Activated T-cell treated with anti-CD3 and anti-CD28 coated beads, Interleukin-2, amount 50 U/mL, for 4 hours (primary cell): ENCODE measurements around the gene NOTCH4. TPM values are rescaled to one million over a fixed set of nuclear protein-coding genes. Genes with fewer than 3 reads are reported as not detected.
"Not testable (repeated sequence)": the region's sequence is repeated elsewhere in the genome, so short reads cannot be mapped to it uniquely, and the experiment has no call there.

Experiments used
- ATAC-seq, 2 donors: fragments of 200-7000 bp; cut with Tn5 transposase; one replicate each; pipeline ENCODE4 v1.10.0; 2021
- DNase-seq: peaks from one replicate; pipeline ENCODE4 v3.0.0-alpha.2; 2020
- H3K27me3 Mint-ChIP-seq: one replicate; pipeline ENCODE4 v1.8.0; 2021; ENCODE audit warnings: low read depth, mixed read lengths
- H3K36me3 Mint-ChIP-seq: one replicate; pipeline ENCODE4 v1.8.0; 2022; ENCODE audit warnings: mixed read lengths; ENCODE audit not compliant: insufficient read depth
- H3K4me1 Mint-ChIP-seq: one replicate; pipeline ENCODE4 v1.8.0; 2021; ENCODE audit warnings: low read depth, mixed read lengths
- H3K4me3 Mint-ChIP-seq: one replicate; pipeline ENCODE4 v1.8.0; 2021; ENCODE audit warnings: mild to moderate bottlenecking, moderate library complexity, mixed read lengths
- H3K9me3 Mint-ChIP-seq: one replicate; pipeline ENCODE4 v1.8.0; 2021; ENCODE audit warnings: mixed read lengths
- total RNA-seq, 3 donors: library from RNA; stranded (reverse); gene quantifications; one replicate each; pipeline ENCODE4 v1.2.1, GENCODE V29; 2021

Gene NOTCH4
- total RNA-seq, 3 donors from 2014 or later, result 0.40 to 0.58 (median 0.43) TPM

DNA sequence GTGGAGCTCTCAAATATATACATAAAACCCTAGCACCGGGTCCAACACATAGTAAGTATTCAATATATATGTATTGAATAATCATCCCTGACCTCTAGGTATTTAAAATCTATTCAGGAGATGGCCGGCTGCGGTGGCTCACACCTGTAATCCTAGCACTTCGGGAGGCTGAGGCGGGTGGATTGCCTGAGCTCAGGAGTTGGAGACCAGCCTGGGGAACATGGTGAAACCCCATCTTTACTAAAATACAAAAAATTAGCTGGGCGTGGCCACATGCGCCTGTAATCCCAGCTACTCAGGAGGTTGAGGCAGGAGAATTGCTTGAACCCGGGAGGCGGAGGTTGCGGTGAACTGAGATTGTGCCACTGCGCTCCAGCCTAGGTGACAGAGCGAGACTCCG lies 30.8 kb downstream of the NOTCH4 start:
- peaks cover 60% of the 10 kb centered on the region for H3K4me1 Mint-ChIP-seq

DNA sequence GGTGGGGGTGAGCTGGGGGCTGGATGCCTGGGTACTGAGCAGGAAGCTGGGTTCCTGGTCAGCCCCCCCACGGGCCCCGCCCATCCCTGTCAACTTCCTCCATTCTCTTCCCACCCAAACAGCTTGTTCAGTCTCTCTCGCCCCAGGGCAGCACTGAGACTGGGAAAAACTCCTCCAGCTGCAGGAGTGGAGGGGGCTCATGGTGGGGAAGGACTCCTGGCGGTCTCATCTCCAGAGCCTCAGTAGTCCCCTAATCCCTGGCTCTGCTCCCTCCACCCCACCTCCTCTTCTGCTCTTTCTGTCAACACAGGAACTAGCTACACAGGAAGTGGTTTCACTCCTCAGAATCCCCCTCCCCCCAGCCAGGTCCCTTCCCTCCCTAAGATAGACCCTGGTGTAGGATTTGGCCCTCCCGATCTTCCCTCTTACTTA lies 31.2 kb downstream of the NOTCH4 start, which contains the start of gene GPSM3:
TSS of gene GPSM3 (minus strand) at position 36 of the 432 bp plus-strand sequence. CDS start 130 bp downstream, outside the sequence.
- no peak for ATAC-seq

More for the DNA sequence above, 30.8 kb downstream of the NOTCH4 start:
- H3K4me3 Mint-ChIP-seq, result peak overlapping the region; percentile 92
- not testable (repeated sequence) for H3K36me3 Mint-ChIP-seq, DNase-seq, H3K9me3 Mint-ChIP-seq, H3K27me3 Mint-ChIP-seq, ATAC-seq

DNA sequence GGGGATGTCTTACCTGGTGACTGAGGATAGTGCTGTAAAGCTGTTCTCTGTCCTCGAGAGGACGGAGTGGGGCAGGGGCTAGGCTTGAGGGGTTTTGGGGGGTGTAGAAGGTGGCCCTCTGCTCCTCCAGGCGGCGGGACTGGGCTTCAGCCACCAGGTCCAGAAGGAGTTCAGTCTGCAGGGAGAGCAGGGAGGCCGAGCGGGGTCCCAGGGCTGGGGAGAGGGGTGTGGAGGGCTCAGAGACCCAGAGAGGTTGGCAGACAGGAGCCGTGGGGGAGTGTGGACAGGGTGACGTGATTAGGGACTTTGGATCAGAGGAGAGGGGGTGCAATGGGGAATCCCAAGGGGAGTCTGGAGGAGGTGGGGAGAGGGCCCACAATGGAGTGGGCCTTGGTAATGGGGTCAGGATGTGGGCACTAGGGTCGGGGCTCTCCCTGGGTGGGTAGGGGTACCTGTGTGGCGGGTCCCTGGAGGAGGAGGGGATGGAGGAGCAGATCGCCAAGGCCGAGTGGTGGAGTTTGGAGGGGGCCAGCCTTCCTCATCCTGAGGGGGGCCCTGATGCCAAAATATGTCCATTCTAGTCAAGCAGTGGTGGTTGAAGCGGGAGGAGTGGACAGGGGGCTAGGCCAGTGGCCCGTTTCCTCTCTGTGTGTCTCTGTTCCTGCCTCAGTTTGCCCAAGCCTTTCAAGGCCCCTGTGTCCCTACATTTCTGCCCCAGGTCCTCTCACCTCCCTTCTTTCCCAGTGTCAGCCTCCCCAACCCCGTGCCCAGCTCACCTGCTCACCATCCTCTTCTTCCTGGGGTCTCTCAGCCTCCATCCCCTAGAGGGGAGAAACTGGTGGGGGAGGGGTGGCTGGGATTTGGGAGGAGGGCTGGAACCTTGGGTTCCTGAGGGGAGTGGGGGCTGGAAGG lies 31.9 kb downstream of the NOTCH4 start:
- no peak for ATAC-seq
- no peaks in the 10 kb centered on the region for H3K9me3 Mint-ChIP-seq
- H3K36me3 Mint-ChIP-seq, result peaks cover 9% of the 10 kb centered on the region
- peak overlapping the region; percentile 92 for H3K4me3 Mint-ChIP-seq
- H3K27me3 Mint-ChIP-seq, result no peaks in the 10 kb centered on the region
- H3K4me1 Mint-ChIP-seq, result peaks cover 70% of the 10 kb centered on the region
- DNase-seq, result no peak

More for the DNA sequence above, 31.2 kb downstream of the NOTCH4 start, which contains the start of gene GPSM3:
- Mint-ChIP-seq H3K9me3 (no peaks in the 10 kb centered on the region), H3K4me1 (peaks cover 65% of the 10 kb centered on the region), H3K36me3 (peaks cover 4% of the 10 kb centered on the region), H3K27me3 (no peaks in the 10 kb centered on the region), H3K4me3 (peak within 1 kb of the TSS; percentile 92)
- DNase-seq, result peak; percentile 25

DNA sequence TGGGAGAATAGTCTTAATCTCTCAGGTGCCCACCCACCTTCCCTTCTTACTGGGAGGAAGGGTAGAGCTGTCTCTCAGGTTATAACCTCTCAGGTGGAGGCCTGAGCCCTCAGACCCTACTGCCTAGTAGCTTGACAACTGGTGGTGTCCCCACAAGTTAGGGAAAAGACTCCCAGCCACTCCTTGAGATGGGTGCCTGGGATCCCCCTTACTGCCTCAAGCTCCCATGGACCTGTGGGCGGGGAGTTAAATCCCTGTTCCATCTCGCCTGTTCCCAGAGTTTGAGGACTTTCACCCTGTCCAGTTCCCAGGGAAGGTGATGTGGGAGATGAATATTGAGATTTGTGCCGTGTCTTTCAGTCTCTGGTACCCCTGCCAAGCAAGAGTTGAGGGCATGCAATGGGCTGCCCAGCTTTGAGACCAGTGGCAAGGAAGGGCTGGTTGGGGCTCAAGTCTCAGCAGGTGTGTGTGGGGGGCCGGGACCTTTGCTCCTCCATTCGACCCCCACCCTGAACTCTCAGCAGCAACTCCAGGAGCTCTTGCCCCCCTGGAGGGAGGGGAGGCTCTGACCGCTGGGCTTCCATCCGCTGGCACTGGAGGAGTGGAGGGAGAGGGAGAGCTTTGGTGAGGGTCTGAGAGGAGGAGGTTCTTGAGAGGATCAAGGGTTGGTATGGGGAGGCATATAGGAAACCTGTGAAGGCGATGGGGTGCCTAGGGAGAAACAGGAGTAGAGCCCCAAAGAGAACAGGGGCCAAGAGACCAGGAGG lies 32.8 kb downstream of the NOTCH4 start:
- no peak for DNase-seq
- H3K36me3 Mint-ChIP-seq, result peaks cover 13% of the 10 kb centered on the region
- peak overlapping the region; percentile 92 for H3K4me3 Mint-ChIP-seq
- peaks cover 72% of the 10 kb centered on the region for H3K4me1 Mint-ChIP-seq
- H3K27me3 Mint-ChIP-seq, result no peaks in the 10 kb centered on the region
- no peaks in the 10 kb centered on the region for H3K9me3 Mint-ChIP-seq
- no peak for ATAC-seq

DNA sequence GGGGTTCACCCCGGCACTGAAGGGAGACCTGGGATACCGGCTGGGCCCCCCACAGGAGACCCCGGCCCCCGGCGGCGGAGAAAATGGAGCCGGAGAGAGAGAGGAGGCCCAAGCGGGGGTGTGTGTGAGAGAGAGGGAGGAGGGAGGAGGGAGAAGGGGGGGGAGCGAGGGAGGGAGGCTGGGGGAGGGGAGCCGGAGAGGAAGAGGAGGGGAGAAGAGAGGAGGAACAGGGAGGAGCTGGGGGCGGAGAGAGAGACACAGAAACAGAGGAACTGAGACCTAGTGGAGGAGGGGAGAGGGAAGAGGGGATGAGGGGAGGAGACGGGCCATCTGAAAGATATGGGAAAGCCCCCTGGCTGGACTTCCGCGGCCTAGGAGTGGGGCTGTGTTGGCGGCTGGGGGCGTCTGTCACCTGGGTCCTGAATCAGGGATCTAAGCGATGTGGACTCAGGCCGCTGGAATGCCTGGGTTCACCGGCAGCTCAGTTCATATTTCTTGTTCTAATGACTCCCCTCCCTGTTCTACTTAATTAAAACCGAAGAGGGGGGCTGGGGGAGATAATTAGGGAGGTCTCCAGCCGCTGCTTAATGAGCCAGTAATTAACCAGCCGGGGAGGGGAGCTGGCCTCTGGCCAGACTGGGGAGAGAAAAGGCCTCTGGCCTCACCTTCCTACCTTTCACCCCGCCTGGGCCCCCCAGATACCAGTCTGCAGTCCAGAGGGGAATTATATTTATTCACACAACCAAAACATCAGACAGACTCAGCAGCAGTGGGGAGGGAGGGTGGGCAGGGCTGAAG lies 33.6 kb downstream of the NOTCH4 start, which contains the start of gene PBX2:
TSS of gene PBX2 (minus strand) at position 149 of the 798 bp plus-strand sequence. CDS start 287 bp downstream, outside the sequence.
- ATAC-seq (peak; percentile 55 to 69), DNase-seq (peak; percentile 83)

DNA sequence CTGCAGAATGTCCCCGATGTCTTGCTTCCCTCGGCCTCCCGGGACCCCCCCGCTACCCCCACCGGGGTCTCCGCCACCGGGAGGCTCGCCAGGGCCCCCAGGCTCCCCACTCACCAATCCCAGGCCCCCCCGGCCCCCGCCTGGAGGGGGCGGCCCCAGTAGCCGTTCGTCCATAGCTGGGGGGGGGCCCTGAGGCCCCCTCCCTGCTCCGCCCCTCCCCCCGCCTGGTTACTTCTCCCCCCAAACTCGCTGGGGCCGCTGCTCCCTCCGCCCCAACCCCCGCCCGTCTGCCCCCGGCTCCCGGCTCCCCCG lies 34.2 kb downstream of the NOTCH4 start:
- Mint-ChIP-seq H3K27me3 (no peaks in the 10 kb centered on the region), H3K9me3 (no peaks in the 10 kb centered on the region), H3K4me1 (peaks cover 72% of the 10 kb centered on the region), H3K4me3 (peak overlapping the region; percentile 88), H3K36me3 (peaks cover 19% of the 10 kb centered on the region)
- DNase-seq (no peak), ATAC-seq (no peak)

More for the DNA sequence above, 33.6 kb downstream of the NOTCH4 start, which contains the start of gene PBX2:
- Mint-ChIP-seq H3K9me3 (no peaks in the 10 kb centered on the region), H3K4me1 (peaks cover 78% of the 10 kb centered on the region), H3K36me3 (peaks cover 19% of the 10 kb centered on the region), H3K4me3 (peak within 1 kb of the TSS; percentile 92), H3K27me3 (no peaks in the 10 kb centered on the region)

DNA sequence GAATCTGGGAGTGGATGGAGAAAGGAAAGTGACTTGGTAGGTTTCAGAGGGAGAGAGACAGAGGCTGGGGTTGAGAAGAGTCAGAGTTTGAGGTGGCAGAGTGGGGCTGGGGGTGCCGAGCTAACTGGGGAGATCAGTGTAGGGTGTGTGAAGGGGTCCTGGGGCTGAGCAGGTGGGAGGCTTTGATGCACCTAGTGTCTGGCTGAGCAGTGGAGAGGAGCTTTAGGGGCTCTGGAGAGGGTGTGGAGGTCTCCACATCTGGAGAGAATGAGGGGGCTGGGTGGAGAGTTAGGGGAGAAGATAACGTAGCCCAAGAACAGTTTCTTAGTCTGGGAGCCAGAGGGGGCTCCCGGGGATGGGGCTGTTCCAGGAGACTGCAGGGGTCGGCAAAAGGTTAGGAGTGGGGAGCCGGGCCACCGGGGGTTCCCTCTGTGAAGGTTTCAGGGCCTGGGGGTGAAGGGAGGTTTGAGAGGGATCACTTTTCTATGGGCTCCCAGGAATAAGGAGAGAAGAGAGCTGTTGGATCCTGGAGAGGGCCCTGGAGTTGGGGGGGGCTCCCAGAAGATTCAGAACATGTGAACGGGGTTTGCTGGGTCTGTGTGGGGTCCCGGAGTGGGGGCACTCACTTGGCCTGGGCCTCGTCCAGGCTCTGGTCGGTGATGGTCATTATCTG lies 34.7 kb downstream of the NOTCH4 start:
- H3K9me3 Mint-ChIP-seq, result no peaks in the 10 kb centered on the region
- H3K4me3 Mint-ChIP-seq, result peak overlapping the region; percentile 88

DNA sequence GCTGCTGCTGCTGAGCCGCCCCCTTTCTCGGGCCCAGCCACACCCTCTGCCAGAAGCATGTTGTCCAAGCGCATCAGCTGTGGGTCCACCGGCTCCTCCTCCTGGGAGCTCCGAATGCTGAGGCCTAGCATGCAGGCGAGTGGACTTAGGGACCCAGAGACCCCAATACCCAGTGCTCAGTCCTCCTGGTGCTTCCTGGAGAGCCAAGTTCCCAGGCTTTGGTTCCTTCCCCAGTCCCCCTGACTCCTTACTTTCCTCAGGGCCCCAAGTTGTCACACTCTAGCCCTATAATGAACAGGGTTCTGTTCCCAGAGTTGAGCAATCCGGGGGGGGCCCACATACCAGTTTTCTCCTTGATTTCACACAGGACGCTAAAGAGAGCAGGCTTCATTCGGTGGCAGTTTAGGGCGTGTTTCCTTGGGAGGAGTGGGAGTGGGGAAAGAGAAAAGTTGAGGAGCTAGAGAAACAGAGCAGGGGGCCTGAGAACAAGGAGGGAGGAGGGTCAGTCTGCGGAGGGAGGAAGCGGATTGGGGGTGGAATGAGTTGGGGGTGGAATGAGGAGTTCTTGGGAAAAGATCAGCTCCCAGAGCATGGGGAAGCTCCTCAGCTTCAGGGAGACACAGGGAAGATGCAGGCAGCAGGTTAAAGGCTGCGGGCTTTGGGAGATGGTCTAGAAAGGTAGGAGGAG lies 35.3 kb downstream of the NOTCH4 start:
- peak overlapping the region; percentile 88 for H3K4me3 Mint-ChIP-seq
- H3K36me3 Mint-ChIP-seq, result peaks cover 19% of the 10 kb centered on the region
- no peaks in the 10 kb centered on the region for H3K9me3 Mint-ChIP-seq
- H3K4me1 Mint-ChIP-seq, result peaks cover 65% of the 10 kb centered on the region
- ATAC-seq, result no peak
- no peak for DNase-seq
- no peaks in the 10 kb centered on the region for H3K27me3 Mint-ChIP-seq

More for the DNA sequence above, 34.7 kb downstream of the NOTCH4 start:
- Mint-ChIP-seq H3K36me3 (peaks cover 19% of the 10 kb centered on the region), H3K4me1 (peaks cover 69% of the 10 kb centered on the region), H3K27me3 (no peaks in the 10 kb centered on the region)
- DNase-seq (no peak), ATAC-seq (no peak)

DNA sequence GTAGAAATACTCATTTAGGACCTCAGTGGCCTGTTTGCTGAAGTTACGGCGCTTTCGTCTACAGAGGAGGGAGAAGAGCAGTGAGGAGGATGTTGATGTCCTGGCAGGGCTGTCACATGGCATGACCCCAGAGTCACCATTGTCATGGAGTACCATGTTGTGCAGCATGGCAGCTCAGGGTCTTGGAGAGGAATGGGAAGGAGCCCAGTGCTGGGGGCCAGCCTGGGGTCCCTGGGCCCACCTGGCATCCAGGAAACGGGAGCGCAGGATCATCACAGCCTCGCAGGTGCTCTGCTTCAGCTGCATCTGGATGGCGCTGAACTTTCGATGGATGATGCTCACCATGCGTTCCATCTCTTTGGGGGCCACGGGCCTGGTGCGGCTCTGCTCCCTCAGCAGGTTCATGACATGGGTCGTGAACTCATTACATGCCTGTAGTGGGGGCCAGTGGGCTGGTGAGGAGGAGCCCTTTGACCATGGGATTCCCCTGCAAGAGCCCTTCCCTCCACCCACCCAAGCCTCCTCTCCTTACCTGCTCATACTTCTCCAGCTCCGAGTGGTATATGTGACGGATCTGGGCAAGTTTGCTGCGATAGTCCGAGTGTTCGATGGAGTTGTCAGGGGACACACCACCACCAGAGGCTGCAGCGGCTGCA lies 36.0 kb downstream of the NOTCH4 start:
- Mint-ChIP-seq H3K4me3 (peak overlapping the region; percentile 88), H3K4me1 (peaks cover 62% of the 10 kb centered on the region), H3K36me3 (peaks cover 19% of the 10 kb centered on the region)
- ATAC-seq, H3K27me3 Mint-ChIP-seq, H3K9me3 Mint-ChIP-seq, DNase-seq: not testable (repeated sequence)

DNA sequence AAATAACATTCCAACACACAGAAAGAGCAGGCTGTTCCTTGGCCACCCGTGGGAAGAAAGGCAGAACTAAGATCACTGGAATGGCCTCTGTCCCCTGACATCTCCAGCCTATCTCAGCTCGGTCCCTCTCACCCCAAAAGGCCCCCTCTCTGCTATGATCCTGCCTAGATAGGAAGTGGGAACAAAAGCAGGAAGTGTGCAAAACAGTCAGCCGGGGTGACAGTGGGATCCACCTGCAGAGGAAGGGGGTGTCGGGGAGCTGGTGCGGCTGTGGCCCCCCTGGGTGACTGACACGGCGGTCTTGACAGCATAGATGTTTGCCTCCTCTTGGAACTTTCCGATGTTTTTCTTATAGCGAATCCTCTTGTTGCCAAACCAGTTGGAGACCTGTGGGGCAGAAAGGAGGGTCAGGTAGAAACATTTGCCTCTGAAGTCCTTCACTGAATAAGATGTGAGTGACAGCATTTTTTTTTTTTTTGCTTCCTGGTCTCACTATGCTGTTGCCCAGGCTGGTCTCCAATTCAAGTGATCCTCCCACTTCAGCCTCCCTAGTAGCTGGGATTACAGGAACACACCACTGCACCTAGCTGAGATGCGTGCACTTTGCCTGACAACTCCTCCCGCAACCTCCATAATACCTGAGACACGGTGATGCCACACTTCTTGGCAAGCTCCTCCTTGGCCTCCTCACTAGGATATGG lies 36.7 kb downstream of the NOTCH4 start:
- ATAC-seq, result no peak
- peaks cover 62% of the 10 kb centered on the region for H3K4me1 Mint-ChIP-seq
- no peak for DNase-seq
- H3K27me3 Mint-ChIP-seq, result no peaks in the 10 kb centered on the region
- peaks cover 21% of the 10 kb centered on the region for H3K36me3 Mint-ChIP-seq
- H3K4me3 Mint-ChIP-seq, result peak overlapping the region; percentile 17
- no peaks in the 10 kb centered on the region for H3K9me3 Mint-ChIP-seq

DNA sequence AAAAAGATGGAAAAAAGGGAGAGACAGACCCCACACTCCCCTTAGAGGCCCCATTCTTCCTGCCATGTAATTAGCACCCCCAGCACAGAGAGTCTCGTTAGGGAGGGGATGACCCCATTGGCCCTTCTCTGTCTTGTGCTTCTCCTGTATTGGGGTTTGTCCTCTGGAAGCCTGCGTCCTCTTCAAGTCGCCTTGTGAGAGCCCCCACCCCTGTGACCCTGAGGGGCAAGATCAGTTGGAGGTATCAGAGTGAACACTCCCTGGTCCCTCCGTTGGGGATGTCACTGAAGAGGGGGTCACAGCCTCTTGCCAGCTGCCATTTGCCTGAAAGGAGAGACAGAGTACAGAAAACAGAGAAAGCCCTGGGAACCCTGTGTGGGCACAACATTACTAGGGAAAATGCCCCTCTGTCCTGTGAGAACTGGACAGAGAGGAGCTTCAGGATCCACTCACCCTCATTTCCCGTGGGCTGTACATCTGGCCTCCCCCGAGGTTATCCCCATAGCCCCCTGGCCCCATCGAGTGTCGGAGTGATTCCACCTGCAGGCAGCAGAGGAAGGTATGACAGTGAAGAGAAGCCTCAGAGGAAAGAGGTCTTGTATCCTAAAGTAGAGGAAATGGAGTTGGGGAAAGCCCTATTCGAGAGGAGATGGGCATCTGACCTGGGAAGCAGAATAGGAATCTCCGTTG lies 37.6 kb downstream of the NOTCH4 start:
- DNase-seq, H3K27me3 Mint-ChIP-seq, H3K9me3 Mint-ChIP-seq: not testable (repeated sequence)
- peak in 1 of 2 donors; percentile 5 for ATAC-seq
- H3K4me3 Mint-ChIP-seq, result peak overlapping the region; percentile 62
- peaks cover 21% of the 10 kb centered on the region for H3K36me3 Mint-ChIP-seq
- peaks cover 59% of the 10 kb centered on the region for H3K4me1 Mint-ChIP-seq
